Astrocyte (in vitro differentiated cells and primary cell): ENCODE results near the gene BIN2. TPM values are rescaled to one million over a fixed set of nuclear protein-coding genes. Genes with fewer than 3 reads are reported as not detected.

ENCODE experiments used
- DNase-seq: peaks from one replicate; pipeline ENCODE4 v3.0.0-alpha.2; 2010; ENCODE audit warnings: low read depth
- FAIRE-seq: peaks from 2 replicates; lab custom pipeline; 2011; peaks lifted over from hg19 to GRCh38; lab: Jason Lieb, UNC
- H2AFZ ChIP-seq: 2 replicates; pipeline ENCODE4 v1.6.0; 2012; ENCODE audit warnings: low read depth, low read length, inconsistent platforms
- H3K27ac ChIP-seq: 2 replicates; pipeline ENCODE4 v1.5.1; 2011; ENCODE audit warnings: low read depth, low read length, inconsistent platforms
- H3K27me3 ChIP-seq: 2 replicates; pipeline ENCODE4 v1.6.0; 2011; ENCODE audit warnings: low read length, inconsistent platforms; ENCODE audit not compliant: insufficient read depth
- H3K36me3 ChIP-seq: 2 replicates; pipeline ENCODE4 v1.5.1; 2011; ENCODE audit warnings: low read length, inconsistent platforms; ENCODE audit not compliant: insufficient read depth
- H3K4me1 ChIP-seq: 2 replicates; pipeline ENCODE4 v1.5.1; 2011; ENCODE audit warnings: low read length, inconsistent platforms; ENCODE audit not compliant: insufficient read depth
- H3K4me2 ChIP-seq: 2 replicates; pipeline ENCODE4 v1.6.0; 2012; ENCODE audit warnings: low read length, inconsistent platforms
- H3K4me3 ChIP-seq: 2 replicates; pipeline ENCODE4 v1.5.1; 2011; ENCODE audit warnings: low read depth, mild to moderate bottlenecking, low read length, inconsistent platforms; ENCODE audit not compliant: insufficient read depth
- H3K79me2 ChIP-seq: 2 replicates; pipeline ENCODE4 v1.6.0; 2012; ENCODE audit warnings: mild to moderate bottlenecking, low read length, inconsistent platforms; ENCODE audit not compliant: insufficient read depth
- H3K9ac ChIP-seq: 2 replicates; pipeline ENCODE4 v1.6.0; 2012; ENCODE audit warnings: mild to moderate bottlenecking, low read length, inconsistent platforms
- H3K9me3 ChIP-seq: 2 replicates; pipeline ENCODE4 v1.5.1; 2012; ENCODE audit warnings: low read depth, mild to moderate bottlenecking, low read length, inconsistent platforms; ENCODE audit not compliant: insufficient read depth
- H4K20me1 ChIP-seq: 2 replicates; pipeline ENCODE4 v1.6.0; 2012; ENCODE audit warnings: low read length, inconsistent platforms; ENCODE audit not compliant: insufficient read depth
- H3K27ac Mint-ChIP-seq: one replicate; pipeline ENCODE4 v1.8.0; 2021; ENCODE audit warnings: mild to moderate bottlenecking, mixed read lengths; ENCODE audit not compliant: unreplicated experiment
- H3K27me3 Mint-ChIP-seq: one replicate; pipeline ENCODE4 v1.8.0; 2021; ENCODE audit warnings: low read depth, mixed read lengths; ENCODE audit not compliant: unreplicated experiment
- H3K36me3 Mint-ChIP-seq: one replicate; pipeline ENCODE4 v1.8.0; 2021; ENCODE audit warnings: low read depth, mixed read lengths; ENCODE audit not compliant: unreplicated experiment
- H3K4me1 Mint-ChIP-seq: one replicate; pipeline ENCODE4 v1.8.0; 2021; ENCODE audit warnings: low read depth, mixed read lengths; ENCODE audit not compliant: unreplicated experiment
- H3K4me3 Mint-ChIP-seq: one replicate; pipeline ENCODE4 v1.8.0; 2021; ENCODE audit warnings: mild to moderate bottlenecking, moderate library complexity, mixed read lengths; ENCODE audit not compliant: unreplicated experiment
- H3K9me3 Mint-ChIP-seq: one replicate; pipeline ENCODE4 v1.8.0; 2021; ENCODE audit warnings: mild to moderate bottlenecking, mixed read lengths; ENCODE audit not compliant: unreplicated experiment
- CTCF ChIP-seq: IDR thresholded peaks from 2 replicates; pipeline ENCODE4 v1.5.1; 2011; ENCODE audit warnings: low read depth, mild to moderate bottlenecking, inconsistent platforms, low read length, moderate library complexity; ENCODE audit not compliant: insufficient read depth
- EZH2 ChIP-seq: IDR thresholded peaks from 2 replicates; pipeline ENCODE4 v1.6.1; 2012; ENCODE audit warnings: mild to moderate bottlenecking, low read length, inconsistent platforms; ENCODE audit not compliant: insufficient read depth
- total RNA-seq: library from RNA; stranded (reverse); gene quantifications from 2 replicates; pipeline ENCODE4 v1.2.1, GENCODE V29; 2021

Gene BIN2
- total RNA-seq, 1 donor from 2014 or later, result not detected

- no peak overlapping the region for H3K27ac Mint-ChIP-seq
- Histone ChIP-seq H3K9ac (no peak overlapping the region), H3K79me2 (no peaks in the 10 kb centered on the region), H3K27me3 (no peaks in the 10 kb centered on the region), H4K20me1 (no peaks in the 10 kb centered on the region), H3K9me3 (no peaks in the 10 kb centered on the region), H2AFZ (no peak overlapping the region), H3K27ac (no peak overlapping the region), H3K4me3 (no peak overlapping the region), H3K36me3 (no peaks in the 10 kb centered on the region), H3K4me1 (peaks cover 6% of the 10 kb centered on the region), H3K4me2 (no peak overlapping the region)
- peaks cover 11% of the 10 kb centered on the region for H3K4me1 Mint-ChIP-seq
- H3K4me3 Mint-ChIP-seq, result no peak overlapping the region
- H3K36me3 Mint-ChIP-seq, result no peaks in the 10 kb centered on the region
- H3K27me3 Mint-ChIP-seq, result no peaks in the 10 kb centered on the region
- TF ChIP-seq CTCF (no peak), EZH2 (no peak)
- no peaks in the 10 kb centered on the region for H3K9me3 Mint-ChIP-seq
- DNase-seq (no peak), FAIRE-seq (no peak)
These were observed 1.5 kb downstream of the BIN2 start for GRCh38 chr12:51322452-51322851.

GRCh38 chr12:51321882-51322281 is 2.1 kb downstream of the BIN2 start:
- no peaks in the 10 kb centered on the region for H3K79me2 ChIP-seq
- peaks cover 9% of the 10 kb centered on the region for H3K4me1 Mint-ChIP-seq
- DNase-seq, result no peak
- no peak for TF ChIP-seq EZH2
- TF ChIP-seq CTCF, result no peak
- H3K36me3 ChIP-seq, result no peaks in the 10 kb centered on the region
- no peaks in the 10 kb centered on the region for H3K9me3 Mint-ChIP-seq
- no peaks in the 10 kb centered on the region for H4K20me1 ChIP-seq
- no peak overlapping the region for H3K4me2 ChIP-seq
- no peak overlapping the region for H2AFZ ChIP-seq
- no peak overlapping the region for H3K27ac Mint-ChIP-seq
- H3K4me3 Mint-ChIP-seq, result no peak overlapping the region
- H3K9ac ChIP-seq, result no peak overlapping the region
- H3K27ac ChIP-seq, result no peak overlapping the region
- H3K9me3 ChIP-seq, result no peaks in the 10 kb centered on the region
- H3K36me3 Mint-ChIP-seq, result no peaks in the 10 kb centered on the region
- H3K27me3 Mint-ChIP-seq, result no peaks in the 10 kb centered on the region
- no peaks in the 10 kb centered on the region for H3K27me3 ChIP-seq
- peaks cover 5% of the 10 kb centered on the region for H3K4me1 ChIP-seq
- no peak for FAIRE-seq
- no peak overlapping the region for H3K4me3 ChIP-seq

- H3K4me3 ChIP-seq, result no peak overlapping the region
- Mint-ChIP-seq H3K9me3 (no peaks in the 10 kb centered on the region), H3K36me3 (no peaks in the 10 kb centered on the region), H3K4me3 (no peak overlapping the region), H3K27ac (no peak overlapping the region), H3K4me1 (peaks cover 6% of the 10 kb centered on the region), H3K27me3 (peaks cover 2% of the 10 kb centered on the region)
- H3K4me1 ChIP-seq, result no peaks in the 10 kb centered on the region
- no peak overlapping the region for H3K27ac ChIP-seq
- DNase-seq (peak; percentile 26), FAIRE-seq (no peak)
- no peaks in the 10 kb centered on the region for H3K36me3 ChIP-seq
- H3K27me3 ChIP-seq, result no peaks in the 10 kb centered on the region
- H4K20me1 ChIP-seq, result no peaks in the 10 kb centered on the region
- H3K79me2 ChIP-seq, result no peaks in the 10 kb centered on the region
- peak overlapping the region; percentile 6 for H2AFZ ChIP-seq
- H3K9ac ChIP-seq, result no peak overlapping the region
- H3K9me3 ChIP-seq, result no peaks in the 10 kb centered on the region
- H3K4me2 ChIP-seq, result peak overlapping the region; percentile 3
- no peak for TF ChIP-seq EZH2
- no peak for TF ChIP-seq CTCF
These were observed 3.2 kb downstream of the BIN2 start for GRCh38 chr12:51320695-51321320.
